ENCODE measurements around the gene PIP4P1.
A peak's percentile ranks its signal among the peaks of the same experiment; 100 is the strongest.

The PIP4P1 gene

DNA sequence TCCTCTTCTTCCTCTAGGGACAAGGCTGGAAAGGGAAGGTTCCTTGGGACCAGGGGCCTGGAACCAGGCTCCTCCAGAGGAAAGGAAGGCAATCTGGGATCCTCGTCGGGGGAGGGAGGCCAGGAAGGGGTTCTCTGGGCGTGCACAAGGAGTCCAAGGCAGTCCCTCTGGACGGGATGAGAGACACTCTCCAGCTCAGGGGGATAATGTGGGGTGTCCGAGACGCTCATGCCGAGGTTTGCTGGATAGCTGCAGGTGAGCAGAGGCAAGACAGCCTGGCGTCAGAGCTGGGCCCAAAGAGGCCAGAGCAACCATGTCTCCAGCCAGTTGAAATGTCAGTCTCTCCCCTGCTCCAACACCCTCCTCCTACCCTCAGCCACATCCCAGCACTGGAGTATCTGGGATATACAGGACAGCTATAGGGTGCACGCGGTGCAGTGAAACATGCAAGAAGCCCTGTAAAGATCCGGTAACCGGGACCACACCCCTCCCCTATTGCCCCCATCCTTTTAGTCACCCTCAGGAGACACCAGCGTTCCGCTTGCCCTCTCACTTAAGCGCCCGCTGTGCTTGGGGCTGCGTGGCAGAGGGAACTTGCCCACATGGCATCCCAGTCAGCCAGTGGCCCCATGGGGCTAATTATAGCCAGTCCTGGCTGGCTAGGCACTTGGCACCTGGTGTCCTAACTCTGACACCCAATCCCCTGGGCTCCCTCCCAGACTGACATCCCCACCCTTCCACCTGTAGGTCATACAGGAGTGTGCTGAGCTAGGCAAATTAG, 25.5 kb downstream of the PIP4P1 start, which contains the start of gene KLHL33:
Gene KLHL33, minus strand, starts transcription at position 585 of the 781 bp plus-strand sequence. Its CDS starts 355 bp downstream, at position 230.
- DNase-seq (ENCODE audit: low spot score): no peak

DNA sequence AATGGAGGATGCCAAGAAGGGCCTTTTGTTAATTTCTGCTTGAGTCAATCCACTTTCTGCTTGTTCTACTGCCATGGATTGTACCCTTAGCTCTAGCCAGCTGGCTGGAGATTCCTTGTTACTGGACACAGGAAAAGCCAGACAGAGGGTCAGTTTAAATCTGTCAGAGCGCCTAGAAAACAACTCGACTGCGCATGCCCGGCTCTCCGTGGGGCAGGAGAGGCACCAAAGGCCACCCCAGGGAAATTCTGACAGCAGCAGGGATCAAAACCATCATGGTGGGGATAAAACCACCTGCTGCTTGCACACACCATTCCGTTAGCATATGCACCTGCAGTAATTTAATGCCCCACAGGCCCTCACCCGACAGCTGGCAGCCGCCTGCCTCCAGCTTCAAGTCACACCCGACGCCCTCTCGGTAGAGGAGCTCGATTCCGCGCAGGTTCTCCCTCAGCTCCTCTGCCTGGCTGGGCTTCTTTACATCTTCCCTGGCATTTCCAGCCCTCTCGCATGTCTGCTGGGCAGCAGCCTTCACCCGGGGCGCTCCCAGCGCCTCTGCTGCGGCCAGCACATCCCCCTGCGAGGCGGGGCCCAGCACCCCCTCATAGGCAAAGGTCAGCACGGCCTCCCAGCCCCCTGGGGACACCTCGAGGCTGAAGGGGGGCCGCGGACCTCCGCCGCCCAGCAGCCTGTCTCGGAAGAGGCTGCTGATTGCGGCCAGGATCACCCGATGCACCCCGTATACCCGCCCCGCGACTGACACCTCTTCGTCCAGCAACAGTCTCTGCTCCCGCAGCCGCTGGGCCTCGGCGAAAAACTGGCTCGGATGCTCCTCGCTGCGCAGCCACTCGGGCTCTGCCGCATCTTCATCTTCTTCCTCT, 26.3 kb downstream of the PIP4P1 start:
- no peak for DNase-seq (ENCODE audit: low spot score)

DNA sequence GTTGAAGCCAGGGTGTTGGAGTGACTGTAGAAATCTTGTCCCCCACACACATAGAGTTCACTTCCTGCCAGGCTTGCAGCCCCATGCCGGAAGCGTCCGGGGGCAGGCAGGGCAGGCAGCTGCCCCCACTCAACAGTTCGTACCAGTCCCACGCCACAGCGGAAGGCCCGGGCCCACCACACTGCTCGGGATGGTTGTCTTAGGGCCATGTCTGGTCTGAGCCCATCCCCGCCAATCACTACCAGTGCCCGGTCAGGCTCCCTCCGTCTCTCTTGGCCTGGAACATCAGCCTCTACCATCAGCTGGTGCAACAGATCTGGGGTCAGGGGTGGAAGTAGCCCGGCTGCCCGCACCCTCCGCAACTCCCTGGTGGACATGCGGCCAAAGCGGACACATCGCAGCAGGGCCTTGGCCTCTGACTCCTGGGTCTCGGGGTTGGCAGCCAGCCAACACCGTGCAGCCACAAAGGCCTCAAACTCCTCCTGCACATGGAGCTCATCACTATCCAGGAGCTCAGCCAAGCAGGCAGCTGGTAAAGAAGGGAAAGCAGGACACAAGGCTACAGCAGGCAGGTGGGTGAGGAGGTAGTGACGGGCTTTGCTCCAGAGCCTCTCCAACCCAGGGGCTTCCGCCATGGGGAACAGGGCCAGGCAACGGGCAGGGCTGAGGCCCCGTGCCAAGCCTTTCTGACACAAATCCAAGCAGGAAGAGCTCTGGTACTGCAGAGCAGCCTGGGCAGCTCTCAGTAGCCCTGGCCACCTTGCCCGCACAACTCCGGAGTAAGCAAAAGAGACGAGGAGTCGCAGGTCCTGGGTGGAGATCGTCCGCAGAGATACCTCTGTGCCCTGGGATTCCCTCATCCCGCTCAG, 31.2 kb downstream of the PIP4P1 start:
- DNase-seq (ENCODE audit: low spot score): no peak

DNA sequence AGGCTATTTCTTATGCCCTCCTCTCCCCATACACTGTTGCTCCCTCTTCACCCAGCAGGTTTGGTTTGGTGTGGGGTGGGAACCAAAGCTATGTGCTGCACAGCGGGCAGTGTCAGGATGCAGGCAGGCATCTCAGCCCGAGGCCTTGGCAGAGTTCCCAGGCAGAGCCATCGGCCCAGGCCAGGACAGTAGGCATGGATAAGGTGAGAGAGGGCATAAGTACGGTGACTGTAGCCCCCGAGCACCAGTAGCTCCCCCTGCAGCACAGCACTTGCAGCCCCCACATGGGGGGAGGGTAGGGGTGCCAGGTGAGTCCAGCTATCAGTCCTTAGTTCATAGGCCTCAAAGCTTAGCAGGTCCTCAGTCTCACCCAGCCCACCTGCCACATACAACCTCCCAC, 32.4 kb downstream of the PIP4P1 start:
- DNase-seq (ENCODE audit: low spot score): no peak

DNA sequence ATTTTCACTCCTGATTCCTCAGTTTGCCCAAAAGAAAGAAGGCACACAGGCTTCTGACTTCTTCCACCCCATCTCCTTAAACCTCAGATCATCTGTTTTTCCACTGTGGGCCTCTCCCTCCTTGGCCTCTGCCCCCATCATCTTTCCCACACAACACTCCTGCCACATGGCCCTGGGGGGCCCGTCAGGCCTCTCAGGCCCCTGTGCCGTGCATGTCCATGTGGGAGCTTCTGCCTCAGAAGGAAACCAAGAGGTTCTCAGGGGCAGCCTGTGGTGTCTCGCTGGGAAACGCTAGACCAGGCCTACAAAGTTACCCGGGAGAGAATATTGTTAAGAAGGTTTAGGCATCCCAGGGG, 33.2 kb downstream of the PIP4P1 start:
- DNase-seq (ENCODE audit: low spot score): no peak

DNA sequence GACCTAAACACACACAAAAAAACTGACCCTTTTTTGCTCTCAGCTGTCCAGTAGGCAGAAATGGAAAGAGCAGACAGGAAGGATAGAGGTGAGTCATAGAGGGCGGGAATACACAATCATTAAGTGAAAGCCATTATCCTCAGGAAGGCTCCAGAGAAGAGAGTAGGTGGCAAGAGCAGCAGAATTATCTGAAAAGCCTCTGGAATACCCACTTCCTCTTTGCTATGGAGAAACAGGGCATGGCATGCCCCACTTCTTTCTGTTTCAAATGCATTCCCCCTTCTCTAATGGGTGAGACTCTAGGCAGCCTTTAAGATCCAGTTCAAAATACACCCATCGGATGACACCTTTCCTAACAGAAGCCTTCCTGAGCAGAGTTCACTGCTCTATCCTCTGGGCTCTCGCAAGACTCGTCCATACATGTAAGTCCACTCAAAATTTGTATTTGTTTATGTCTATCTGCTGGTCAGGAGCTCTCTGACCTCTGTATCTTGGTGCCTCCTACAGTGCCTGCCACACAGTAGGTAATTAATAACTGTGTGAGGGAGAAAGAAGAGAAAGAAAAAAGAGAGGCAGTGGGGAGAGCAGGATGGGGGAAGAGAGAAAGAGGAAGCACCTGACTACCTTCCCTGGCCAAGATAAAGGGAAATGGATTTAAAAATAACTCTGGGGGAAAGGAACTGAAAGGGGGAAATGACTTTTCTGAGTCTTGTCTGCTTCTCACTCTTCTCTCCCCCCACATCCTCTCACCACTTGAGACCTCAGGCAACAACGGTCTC, 33.8 kb downstream of the PIP4P1 start:
- peak; percentile 37 for DNase-seq (ENCODE audit: low spot score)

DNA sequence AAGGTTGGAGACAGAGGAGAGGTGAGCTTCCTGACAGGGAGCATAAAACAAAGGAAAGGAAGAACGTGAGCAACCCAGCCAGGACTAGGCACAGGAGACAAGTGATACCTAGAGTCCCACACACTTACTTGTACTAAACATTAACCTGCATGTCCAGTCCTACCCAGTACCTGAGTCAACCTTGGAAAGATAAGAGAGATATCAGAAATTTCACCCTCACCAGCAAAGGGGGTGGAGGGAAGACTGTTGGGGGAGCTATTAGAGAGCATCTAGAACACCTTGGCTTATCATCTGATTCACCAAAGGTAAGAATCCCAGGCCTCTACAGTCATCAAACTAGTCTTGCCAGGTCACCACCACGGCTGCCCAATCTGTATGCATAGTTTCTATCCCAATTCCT, 36.4 kb downstream of the PIP4P1 start:
- no peak for DNase-seq (ENCODE audit: low spot score)

DNA sequence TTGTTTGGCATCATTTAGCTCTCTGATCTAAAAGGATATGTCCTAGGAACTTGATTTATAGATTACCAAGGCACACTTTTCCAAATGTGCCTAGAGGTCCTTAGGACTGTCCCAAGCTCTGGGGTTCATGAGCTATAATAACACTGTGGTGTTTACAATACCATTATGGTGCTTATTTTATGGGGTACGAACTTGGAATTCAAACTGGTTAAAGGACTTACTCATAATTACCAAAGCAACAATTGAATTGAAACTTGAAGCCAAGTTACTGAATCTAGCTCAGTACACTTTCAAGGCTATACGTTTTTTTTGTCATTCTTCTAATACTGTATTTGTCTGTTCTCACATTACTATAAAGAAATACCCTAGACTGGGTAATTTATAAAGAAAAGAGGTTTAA, 38.3 kb downstream of the PIP4P1 start:
- DNase-seq (ENCODE audit: low spot score): no peak

DNA sequence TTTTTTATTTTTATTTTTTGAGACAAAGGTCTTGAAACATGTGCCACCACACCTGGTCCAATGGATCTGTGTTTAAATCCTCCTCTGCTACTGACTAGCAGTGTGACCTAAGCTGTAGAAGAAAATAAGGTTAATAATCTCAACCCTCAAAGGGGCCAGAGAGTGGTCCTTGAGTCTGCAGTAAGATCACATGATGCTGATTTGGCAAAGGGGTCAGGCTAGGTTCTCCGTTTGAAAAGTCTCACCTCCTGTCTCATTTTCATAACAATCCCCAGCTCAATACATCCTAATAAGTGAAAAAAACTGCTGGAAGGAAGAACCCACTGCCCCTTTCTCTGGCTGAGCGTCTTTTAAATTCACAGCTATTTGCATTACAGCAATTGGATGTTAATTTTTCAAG, 40.0 kb downstream of the PIP4P1 start:
- DNase-seq (ENCODE audit: low spot score): no peak

DNA sequence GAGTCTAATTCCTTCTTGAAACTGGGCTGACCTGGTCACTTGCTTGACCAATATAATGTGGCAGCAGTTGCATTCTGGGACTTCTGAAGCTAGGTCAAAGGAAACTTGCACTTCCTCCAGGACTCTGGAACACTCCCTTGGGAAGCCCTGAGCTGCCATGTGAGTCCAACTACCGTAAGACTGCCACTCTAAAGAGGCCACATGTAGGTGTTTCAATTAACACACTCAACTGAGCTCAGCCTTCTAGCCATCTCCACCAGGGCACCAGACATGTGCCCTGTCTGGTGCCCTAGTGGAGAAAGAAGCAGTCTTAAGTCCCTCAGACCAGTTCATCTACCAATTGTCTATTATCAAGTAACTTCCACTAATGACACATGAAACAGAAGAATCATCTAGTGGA, 41.8 kb downstream of the PIP4P1 start:
- no peak for DNase-seq (ENCODE audit: low spot score)

DNA sequence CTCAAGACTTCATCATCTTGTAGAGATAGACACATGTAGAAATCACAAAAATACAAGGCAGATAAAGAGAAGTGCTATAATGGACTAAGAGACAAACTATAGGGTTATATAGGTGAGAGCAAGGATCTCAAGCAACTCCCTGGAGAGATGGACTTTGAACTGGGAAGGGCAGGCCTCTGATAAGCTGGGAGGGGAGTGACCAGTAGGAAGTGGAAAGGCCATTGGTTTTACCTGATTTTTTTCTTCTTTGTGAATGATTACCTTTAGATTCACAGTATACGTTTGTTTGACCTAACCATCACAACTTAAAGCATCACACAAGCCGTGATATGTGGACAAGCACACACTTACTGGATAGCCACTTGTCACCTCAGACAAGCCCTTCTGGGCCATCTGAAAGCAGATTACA, 42.7 kb downstream of the PIP4P1 start:
- peak; percentile 51 for DNase-seq (ENCODE audit: low spot score)

DNA sequence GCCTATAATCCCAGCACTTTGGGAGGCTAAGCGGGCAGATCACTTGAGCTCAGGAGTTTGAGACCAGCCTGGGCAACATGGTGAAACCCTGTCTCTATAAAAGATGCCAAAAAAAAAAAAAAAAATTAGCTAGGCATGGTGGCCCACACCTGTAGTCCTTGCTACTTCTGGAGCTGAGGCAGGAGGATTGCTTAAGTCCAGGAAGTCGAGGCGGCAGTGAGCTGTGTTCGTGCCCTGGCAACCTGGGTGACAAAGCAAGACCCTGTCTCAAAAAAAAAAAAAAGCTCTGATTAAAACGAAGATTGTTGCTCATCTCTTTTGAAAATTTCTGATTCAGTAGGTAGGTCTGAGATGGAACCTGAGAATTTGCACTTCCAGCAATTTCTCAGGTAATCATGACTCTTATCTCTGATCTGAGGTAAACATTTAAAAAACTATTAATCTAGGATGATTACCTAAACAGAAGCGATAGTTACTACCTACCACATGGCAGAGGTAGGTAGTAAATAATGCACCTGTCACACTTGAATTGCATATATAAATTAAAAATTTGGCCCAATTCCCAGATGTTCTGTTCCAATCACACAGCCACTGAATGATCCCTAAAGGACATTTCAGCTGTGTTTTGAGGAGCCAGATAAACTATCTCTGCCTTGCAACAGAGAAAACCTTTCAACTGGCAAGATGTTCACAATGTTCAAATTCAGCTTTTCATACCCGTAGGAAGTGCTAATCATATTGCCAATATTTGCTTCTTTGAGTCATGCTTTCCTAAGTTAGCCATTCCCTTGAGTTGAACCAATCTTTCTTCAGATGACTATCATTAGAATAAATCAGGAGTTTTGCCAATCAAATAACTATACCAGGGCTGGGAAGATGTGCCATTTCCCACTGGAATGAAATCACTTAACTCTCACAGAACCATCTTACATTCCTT, 43.7 kb downstream of the PIP4P1 start:
- no peak for DNase-seq (ENCODE audit: low spot score)

DNA sequence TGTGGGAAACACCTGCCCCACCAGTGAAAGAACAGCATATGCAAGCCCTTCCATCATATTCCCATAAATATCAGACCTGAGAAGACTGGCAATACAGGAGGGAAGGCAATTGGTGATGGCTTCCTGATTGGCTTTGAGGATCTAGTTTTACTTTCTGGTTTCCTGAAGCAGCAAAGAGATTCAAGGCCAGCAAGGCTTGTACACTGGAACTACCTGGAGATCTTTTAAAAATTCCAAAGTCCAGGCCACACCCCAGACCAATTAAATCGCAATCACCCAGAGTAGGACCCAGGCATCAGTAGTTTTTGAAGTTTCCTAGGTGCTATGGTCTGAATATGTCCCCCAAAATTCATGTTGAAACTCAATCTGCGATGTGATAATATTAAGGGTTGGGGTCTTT, 45.0 kb downstream of the PIP4P1 start:
- no peak for DNase-seq (ENCODE audit: low spot score)

DNA sequence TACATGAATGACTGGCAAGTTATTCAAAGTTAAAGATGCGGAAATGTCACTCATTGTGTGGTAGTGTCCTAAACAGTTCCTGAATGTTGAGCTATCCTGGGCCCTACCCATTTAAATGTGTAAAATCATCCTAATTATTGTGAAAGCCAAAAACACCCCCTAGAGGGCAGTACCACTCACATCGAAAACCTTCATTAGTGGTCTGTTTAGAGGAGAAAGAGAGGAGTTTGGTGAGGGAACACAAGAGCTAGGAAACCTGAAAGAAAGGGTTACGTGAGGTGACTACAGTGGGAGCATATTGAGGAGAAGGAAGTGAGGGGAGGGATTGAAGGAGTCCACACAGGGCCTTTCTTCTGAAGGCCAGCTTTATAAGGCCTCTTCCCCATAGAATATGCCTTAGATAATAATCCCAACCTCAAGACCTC, 45.4 kb downstream of the PIP4P1 start:
- DNase-seq (ENCODE audit: low spot score): no peak

DNA sequence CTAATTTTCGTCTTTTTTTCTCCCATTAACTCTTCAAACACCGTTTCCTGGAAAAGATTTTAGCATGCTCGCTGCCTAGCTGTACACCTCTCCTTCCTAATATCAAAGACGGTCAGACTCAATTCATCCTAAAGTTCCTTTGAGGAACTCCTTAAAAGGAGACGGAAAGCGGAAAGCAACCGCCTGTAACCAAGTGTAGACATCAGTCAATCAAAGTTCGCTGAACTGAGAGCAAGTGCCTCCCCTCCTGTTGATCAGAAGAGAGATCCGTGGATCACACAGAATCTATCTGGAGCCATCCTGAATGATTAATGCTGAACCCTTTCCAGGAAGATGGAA, 47.5 kb downstream of the PIP4P1 start:
- no peak for DNase-seq (ENCODE audit: low spot score)

DNA sequence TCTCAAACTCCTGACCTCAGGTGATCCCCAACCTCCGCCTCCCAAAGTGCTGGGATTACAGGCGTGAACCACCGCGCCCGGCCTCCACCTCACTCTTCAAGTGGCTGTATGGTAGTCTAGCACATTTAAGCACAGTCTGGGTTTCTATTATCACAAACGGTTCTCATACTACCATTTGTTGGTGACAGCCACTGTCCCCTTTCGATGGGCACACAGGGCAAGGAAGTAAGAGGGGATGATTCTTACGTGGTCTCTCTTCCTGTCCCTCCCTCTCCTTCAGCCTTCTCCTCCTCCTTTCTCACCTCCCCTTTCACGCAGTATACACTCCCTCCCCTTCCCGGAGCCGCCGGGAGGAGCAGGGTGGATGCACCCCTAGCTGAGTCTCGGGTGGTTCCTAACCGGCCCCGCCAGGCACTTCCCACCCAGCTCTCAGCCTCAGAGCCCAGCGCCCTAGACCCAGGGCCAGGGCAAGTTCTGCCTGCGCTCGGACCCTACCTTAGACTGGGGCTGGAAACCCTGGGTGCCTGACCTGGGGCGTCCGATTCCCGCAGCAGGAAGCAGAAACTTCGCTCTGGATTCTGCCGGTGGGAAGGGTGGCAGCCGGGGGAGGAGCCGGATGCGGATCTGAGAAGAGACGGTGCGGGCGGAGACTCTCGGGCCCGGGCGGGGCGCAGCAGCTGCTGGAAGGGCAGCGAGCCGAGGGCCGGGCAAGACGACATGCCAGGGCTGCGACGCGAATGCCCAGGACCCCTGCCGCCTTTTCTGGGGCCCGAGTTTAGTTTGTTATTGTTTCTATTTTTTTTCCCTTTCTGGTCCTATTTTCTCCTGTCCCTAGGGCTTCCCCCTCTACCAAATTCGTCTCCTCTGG, 48.1 kb downstream of the PIP4P1 start, which contains the start of gene TEP1:
Gene TEP1, minus strand, starts transcription at position 626 of the 868 bp plus-strand sequence. CDS start 5,062 bp downstream, outside the sequence.
- peak; percentile 65 for DNase-seq (ENCODE audit: low spot score)

DNA sequence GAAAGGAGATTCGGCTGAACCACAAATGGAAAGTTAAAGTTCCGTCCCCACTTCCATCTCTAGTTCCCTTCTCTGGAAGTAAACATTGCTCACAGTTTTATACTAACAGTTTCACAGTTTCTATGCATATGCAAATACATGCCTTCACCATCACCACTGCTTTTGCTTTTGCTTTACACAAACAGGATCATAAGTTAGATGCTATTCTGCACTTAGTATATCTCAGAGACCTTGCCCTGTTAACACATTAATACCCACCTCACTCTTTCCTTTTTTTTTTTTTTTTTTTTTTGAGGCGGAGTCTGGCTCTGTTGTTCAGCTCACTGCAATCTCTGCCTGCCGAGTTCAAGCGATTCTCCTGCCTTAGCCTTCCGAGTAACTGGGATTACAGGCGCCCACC, 48.8 kb downstream of the PIP4P1 start:
- no peak for DNase-seq (ENCODE audit: low spot score)

DNA sequence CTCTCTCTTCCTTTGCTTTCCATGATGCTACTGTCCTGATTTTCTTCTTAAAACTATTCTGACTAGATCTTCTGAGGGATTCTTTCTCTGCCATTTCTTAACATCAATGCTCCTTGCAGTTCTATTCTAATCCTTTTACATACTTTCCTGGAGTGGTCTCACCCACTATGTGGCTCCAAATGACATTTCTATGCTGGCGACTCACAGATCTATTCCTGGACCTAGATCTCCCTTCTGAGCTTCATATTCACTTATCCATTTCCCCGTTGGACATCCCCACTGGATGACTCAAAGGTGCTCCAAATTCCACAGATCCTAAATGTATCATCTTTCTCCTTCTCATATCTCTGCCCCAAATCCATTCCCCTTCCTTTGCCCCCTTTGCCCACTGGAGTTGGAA, 52.0 kb downstream of the PIP4P1 start:
- DNase-seq (ENCODE audit: low spot score): no peak

Measured in HuH-7.5 (cell line).